ENCODE data around the gene ROR1. TPM values are rescaled to one million over a fixed set of nuclear protein-coding genes. Genes with fewer than 3 reads are reported as not detected.

Gene ROR1
- total and polyA plus RNA-seq, 7 donors, result 0.13 to 2.8 (median 1.2) TPM

GRCh38 chr1:63804829-63805484, 31.1 kb downstream of the ROR1 start:
- intact Hi-C loops (cut with DNase I), result no loop called here
- TF ChIP-seq CTCF (IDR thresholded peaks at IDR 0.05), result no peak
- peaks cover 7% of the 10 kb centered on the region for H3K9me3 ChIP-seq
- no peak overlapping the region for H3K27ac ChIP-seq
- no peaks in the 10 kb centered on the region for H3K27me3 ChIP-seq (ENCODE audit: insufficient read depth in 3 of 3, low read length in 2 of 3)
- H3K4me3 ChIP-seq, result no peak overlapping the region
- WGBS, 3 donors, result 44 to 64% (median 55%) methylated on average over 5 of the region's 5 CpGs
- ATAC-seq (no peak), DNase-seq (no peak)
- peaks cover 2% of the 10 kb centered on the region for H3K4me1 ChIP-seq
- no peaks in the 10 kb centered on the region for H3K36me3 ChIP-seq (ENCODE audit: insufficient read depth in 1 of 2, low read depth in 1 of 2)

GRCh38 chr1:63807046-63807445, 33.2 kb downstream of the ROR1 start:
- Histone ChIP-seq H3K36me3 (ENCODE audit: insufficient read depth in 1 of 2, low read depth in 1 of 2) (no peaks in the 10 kb centered on the region), H3K27ac (no peak overlapping the region), H3K4me1 (peaks cover 2% of the 10 kb centered on the region), H3K4me3 (no peak overlapping the region), H3K27me3 (ENCODE audit: insufficient read depth in 3 of 3, low read length in 2 of 3) (no peaks in the 10 kb centered on the region), H3K9me3 (peaks cover 7% of the 10 kb centered on the region)
- no peak for ATAC-seq
- no peak for DNase-seq
- intact Hi-C loops (cut with DNase I), result no loop called here
- 50 to 72% (median 65%) methylated on average over 1 of the region's 1 CpG for WGBS, 3 donors
- no peak for TF ChIP-seq CTCF (IDR thresholded peaks at IDR 0.05)

GRCh38 chr1:63810936-63811469, 37.2 kb downstream of the ROR1 start:
- H3K36me3 ChIP-seq (ENCODE audit: insufficient read depth in 1 of 2, low read depth in 1 of 2), result no peaks in the 10 kb centered on the region
- ATAC-seq (no peak), DNase-seq (no peak)
- H3K4me1 ChIP-seq, result peaks cover 12% of the 10 kb centered on the region
- peaks cover 7% of the 10 kb centered on the region for H3K9me3 ChIP-seq
- no peak overlapping the region for H3K27ac ChIP-seq
- 52 to 65% (median 55%) methylated on average over 3 of the region's 3 CpGs for WGBS, 3 donors
- H3K27me3 ChIP-seq (ENCODE audit: insufficient read depth in 3 of 3, low read length in 2 of 3), result no peaks in the 10 kb centered on the region
- intact Hi-C loops (cut with DNase I), result no loop called here
- no peak overlapping the region for H3K4me3 ChIP-seq
- TF ChIP-seq CTCF (IDR thresholded peaks at IDR 0.05), result no peak

- Histone ChIP-seq H3K4me1 (peaks cover 15% of the 10 kb centered on the region), H3K27ac (no peak overlapping the region), H3K36me3 (ENCODE audit: insufficient read depth in 1 of 2, low read depth in 1 of 2) (no peaks in the 10 kb centered on the region), H3K9me3 (peaks cover 7% of the 10 kb centered on the region), H3K4me3 (no peak overlapping the region), H3K27me3 (ENCODE audit: insufficient read depth in 3 of 3, low read length in 2 of 3) (no peaks in the 10 kb centered on the region)
- intact Hi-C loops (cut with DNase I), result no loop called here
- no peak for DNase-seq
- WGBS, 3 donors, result 92 to 98% (median 97%) methylated on average over 6 of the region's 6 CpGs
- TF ChIP-seq CTCF (IDR thresholded peaks at IDR 0.05), result no peak
- ATAC-seq, result no peak
Measured at GRCh38 chr1:63812071-63812700, 38.4 kb downstream of the ROR1 start.
